H7 (cell line): ENCODE results near the gene PLSCR5. TPM values are rescaled to one million over a fixed set of nuclear protein-coding genes. Genes with fewer than 3 reads are reported as not detected.

Source experiments
- DNase-seq: peaks from one replicate; pipeline ENCODE4 v3.0.0; 2012
- H3K27me3 ChIP-seq: 2 replicates; pipeline ENCODE4 v1.6.0; 2011; ENCODE audit warnings: mild to moderate bottlenecking, low read length; ENCODE audit not compliant: control insufficient read depth, insufficient read depth
- H3K36me3 ChIP-seq: replicated peaks from 2 replicates; pipeline ENCODE4 v1.5.1; 2011; ENCODE audit warnings: low read length; ENCODE audit not compliant: control insufficient read depth, insufficient read depth
- H3K4me3 ChIP-seq: 2 replicates; pipeline ENCODE4 v1.5.1; 2011; ENCODE audit warnings: low read depth, mild to moderate bottlenecking, control low read depth, low read length, moderate library complexity; ENCODE audit not compliant: insufficient read depth
- total RNA-seq: library from RNA; depleted of rRNA; stranded (reverse); fragments of >200 nt; shearing (Covaris generic); gene quantifications from 2 replicates; pipeline ENCODE4 v1.2.3, GENCODE V29; 2014; rRNA removed

The PLSCR5 gene
- total RNA-seq, 1 experiment from 2014 or later, result not detected

DNA sequence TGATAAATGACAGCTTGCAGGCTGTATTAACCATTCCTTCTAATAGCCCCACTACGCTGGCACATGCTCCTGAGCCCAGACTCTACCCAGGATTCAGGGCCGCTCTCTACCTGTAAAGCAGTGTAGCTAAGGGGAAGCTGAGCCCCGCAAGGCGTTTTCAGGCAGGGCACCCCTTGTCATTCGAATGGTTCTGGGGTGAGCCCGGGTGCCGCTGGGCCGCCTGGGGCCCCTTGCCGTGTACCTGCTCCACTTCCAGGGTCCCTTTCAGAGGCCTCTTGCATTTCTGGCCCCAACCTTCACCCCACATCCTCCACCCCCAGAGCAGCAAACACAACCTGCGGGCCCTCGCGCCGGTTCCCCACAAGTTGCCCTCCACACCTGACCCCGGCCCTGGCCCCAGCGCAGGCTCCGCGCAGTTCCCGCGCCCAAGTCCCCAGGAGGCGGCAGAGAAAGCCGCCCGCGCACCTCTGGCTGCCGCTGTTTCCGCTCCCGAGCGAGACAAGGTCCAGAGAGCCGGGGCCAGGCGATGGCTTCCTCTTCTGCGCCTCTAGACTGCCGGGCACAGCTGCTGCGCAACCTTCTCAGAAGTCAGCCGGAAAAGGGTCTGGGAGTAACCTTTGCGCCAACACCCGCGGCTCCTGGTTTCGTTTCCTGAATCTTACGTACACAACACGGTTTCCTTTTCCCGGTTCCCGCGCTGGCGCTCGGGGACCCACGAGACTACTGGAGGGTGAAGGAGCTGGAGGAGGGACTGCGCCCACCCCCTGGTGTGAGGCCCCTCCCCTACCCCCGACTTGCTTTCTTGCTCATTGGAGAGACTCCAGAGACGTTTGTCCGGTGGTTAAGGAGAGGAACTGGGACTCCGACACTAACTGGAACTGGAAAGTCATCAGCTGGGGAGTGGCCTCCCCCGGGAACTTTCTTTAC, 60.9 kb downstream of the PLSCR5 start, which contains the start of gene PLSCR1:
Gene PLSCR1, minus strand, starts transcription at position 606 of the 927 bp plus-strand sequence. CDS start 8,055 bp downstream, outside the sequence.
- Histone ChIP-seq H3K36me3 (peaks cover under 1% of the 10 kb centered on the region), H3K4me3 (peak within 1 kb of the TSS; percentile 83), H3K27me3 (no peaks in the 10 kb centered on the region)
- peak; percentile 82 for DNase-seq

DNA sequence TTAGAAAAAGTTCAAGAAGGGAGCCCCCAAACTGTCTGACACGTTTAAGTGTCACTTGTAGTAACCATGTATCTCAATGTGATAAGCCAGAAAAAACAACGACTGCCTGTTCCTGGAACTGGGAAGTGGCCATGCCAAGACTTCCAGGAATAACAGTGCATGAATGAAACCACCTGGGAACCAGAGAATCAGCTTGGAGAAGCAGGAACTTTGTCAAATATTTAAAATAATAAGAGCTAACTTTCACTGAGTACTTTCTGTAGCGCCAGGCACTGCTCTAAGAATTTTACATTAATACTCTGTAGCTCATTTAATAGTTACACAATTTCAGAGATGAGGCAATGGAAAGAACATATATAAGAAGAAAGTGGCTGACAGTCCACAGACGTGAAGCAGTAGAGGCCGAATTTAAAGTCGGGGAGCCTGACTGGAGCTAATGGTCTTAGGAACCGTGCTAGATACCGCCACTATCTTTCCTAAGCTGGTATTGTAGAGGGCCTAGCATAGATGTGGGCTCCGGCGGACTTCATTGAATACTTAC, 61.6 kb downstream of the PLSCR5 start:
- peak overlapping the region; percentile 83 for H3K4me3 ChIP-seq
- no peaks in the 10 kb centered on the region for H3K27me3 ChIP-seq
- peaks cover 3% of the 10 kb centered on the region for H3K36me3 ChIP-seq
- DNase-seq, result no peak

- H3K36me3 ChIP-seq, result peaks cover 3% of the 10 kb centered on the region
- H3K27me3 ChIP-seq, result no peaks in the 10 kb centered on the region
- peak overlapping the region; percentile 83; the same call in 1 of the 2 replicates for H3K4me3 ChIP-seq
- DNase-seq, result no peak
Observed at GRCh38 chr3:146542978-146543377, 62.2 kb downstream of the PLSCR5 start.

DNA sequence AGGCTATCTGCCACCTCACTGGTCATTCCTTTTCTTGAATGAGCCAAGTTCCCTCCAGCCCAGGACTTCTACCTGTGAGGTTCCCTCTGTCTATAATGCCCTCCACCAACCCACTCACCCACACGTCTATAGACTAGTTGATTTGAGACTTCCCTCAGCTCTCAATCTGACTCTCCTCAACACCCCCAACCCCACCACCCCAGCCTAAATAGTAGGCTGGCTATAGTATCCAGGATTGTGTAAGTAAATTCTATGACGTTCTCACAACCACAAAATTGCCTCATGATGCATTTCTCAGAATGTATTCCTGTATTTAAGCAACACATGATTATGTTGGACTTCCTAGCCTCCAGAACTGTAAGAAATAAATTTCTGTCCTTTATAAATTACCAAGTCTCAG, 63.0 kb downstream of the PLSCR5 start:
- no peak for DNase-seq
- peaks cover 3% of the 10 kb centered on the region for H3K36me3 ChIP-seq
- H3K27me3 ChIP-seq, result no peaks in the 10 kb centered on the region
- H3K4me3 ChIP-seq, result no peak overlapping the region

GRCh38 chr3:146540978-146541377, 64.2 kb downstream of the PLSCR5 start:
- peaks cover 3% of the 10 kb centered on the region for H3K36me3 ChIP-seq
- H3K27me3 ChIP-seq, result no peaks in the 10 kb centered on the region
- DNase-seq, result no peak
- H3K4me3 ChIP-seq, result no peak overlapping the region

GRCh38 chr3:146540236-146540635, 64.9 kb downstream of the PLSCR5 start:
- Histone ChIP-seq H3K27me3 (no peaks in the 10 kb centered on the region), H3K36me3 (peaks cover 3% of the 10 kb centered on the region), H3K4me3 (no peak overlapping the region)
- DNase-seq, result no peak

DNA sequence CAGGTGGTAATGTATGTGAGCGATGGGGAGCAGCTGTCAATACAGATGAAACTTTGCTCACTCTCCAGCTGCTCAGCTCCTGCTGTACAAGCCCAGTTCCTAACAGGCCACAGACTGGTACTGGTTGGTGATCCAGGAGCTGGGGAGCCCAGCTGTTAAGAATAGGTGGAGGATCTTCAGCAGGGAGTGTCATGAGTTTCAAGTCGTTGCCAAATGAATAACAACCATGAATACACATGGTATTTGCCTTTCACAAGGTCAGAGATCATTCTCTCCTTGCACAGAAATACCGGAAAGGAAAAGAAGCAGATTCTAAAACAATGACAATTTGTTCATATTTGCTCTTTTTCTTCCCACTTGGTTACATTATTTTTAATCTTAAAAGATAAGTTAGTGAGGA, 65.8 kb downstream of the PLSCR5 start:
- H3K27me3 ChIP-seq, result no peaks in the 10 kb centered on the region
- H3K36me3 ChIP-seq, result peaks cover 3% of the 10 kb centered on the region
- DNase-seq, result no peak
- no peak overlapping the region for H3K4me3 ChIP-seq

GRCh38 chr3:146537603-146538002, 67.5 kb downstream of the PLSCR5 start:
- no peak for DNase-seq
- peaks cover 3% of the 10 kb centered on the region for H3K36me3 ChIP-seq
- no peaks in the 10 kb centered on the region for H3K27me3 ChIP-seq
- no peak overlapping the region for H3K4me3 ChIP-seq

- no peak for DNase-seq
- Histone ChIP-seq H3K36me3 (peaks cover 3% of the 10 kb centered on the region), H3K27me3 (no peaks in the 10 kb centered on the region), H3K4me3 (no peak overlapping the region)
Observed at GRCh38 chr3:146536681-146537080, 68.5 kb downstream of the PLSCR5 start.

Other genes starting within 250 kb of the PLSCR5 start
- 5.1 TPM in 1 of 2 replicates, not detected in the other for gene PLSCR2, start 135.8 kb downstream of the PLSCR5 start, total RNA-seq
- 60.2 and 75.2 TPM in 2 replicates for gene PLSCR1, start 60.7 kb downstream of the PLSCR5 start, total RNA-seq